ENCODE measurements around the gene ELMOD1. TPM values are rescaled to one million over a fixed set of nuclear protein-coding genes. Genes with fewer than 3 reads are reported as not detected.

The ELMOD1 gene
- total and polyA plus RNA-seq, 2 donors (not counting 3 experiments of a cell fraction or from before 2014, with no cell fraction given): 1.6 to 2.4 TPM

GRCh38 chr11:107566569-107566968, 24.4 kb upstream of the ELMOD1 start:
- no peak overlapping the region for H3K4me2 ChIP-seq (ENCODE audit: insufficient read depth, low read length)
- dilution Hi-C loops (cut with MboI; ENCODE audit: extremely low pct_ligation_motif_present, low sequenced_read_pairs) (no loop called here), intact Hi-C loops (cut with micrococcal nuclease) (loop anchor here (10.0 kb wide), 2 partner anchors 328 to 438 kb away; partner anchors contain the start of gene CUL5)
- FAIRE-seq: no peak
- ChIA-PET CTCF (interaction anchor here (0.7 to 14.5 kb wide), 7 partner anchors 17 to 204 kb away, joined by 3 to 251 read pairs (median 7); no protein-coding TSS in a partner anchor), POLR2A (no interaction called here)
- no peaks in the 10 kb centered on the region for H3K9me1 ChIP-seq (replicated peaks; ENCODE audit: control insufficient read depth, extremely low read depth, insufficient read depth, low read length)
- H4K20me1 ChIP-seq (replicated peaks; ENCODE audit: control insufficient read depth, extremely low read depth, insufficient read depth, low read length): no peaks in the 10 kb centered on the region
- H3K36me3 ChIP-seq (ENCODE audit: control insufficient read depth in 2 of 2, extremely low read depth in 1 of 2, insufficient read depth in 2 of 2, low read length in 2 of 2): no peaks in the 10 kb centered on the region
- no peak overlapping the region for H3K4me3 ChIP-seq (replicated peaks in 1 of 3; ENCODE audit: insufficient read depth in 1 of 3, low read depth in 1 of 3, low read length in 3 of 3)
- TF ChIP-seq MAX (IDR thresholded peaks at IDR 0.05; ENCODE audit: insufficient read depth, insufficient read length) (no peak), MYC (IDR thresholded peaks at IDR 0.05; ENCODE audit: low read depth, low read length) (no peak), FOS (IDR thresholded peaks at IDR 0.05; ENCODE audit: borderline replicate concordance, insufficient read depth, low read length) (no peak), CTCF (IDR thresholded peaks at IDR 0.05; ENCODE audit: extremely low read depth in 1 of 2, insufficient read depth in 1 of 2, low read depth in 1 of 2, low read length in 2 of 2) (no peak), JUN (IDR thresholded peaks at IDR 0.05; ENCODE audit: borderline replicate concordance, insufficient read depth, insufficient read length, low read depth) (no peak), POLR2AphosphoS5 (IDR thresholded peaks at IDR 0.05; ENCODE audit: insufficient read depth, low read depth, low read length) (no peak), POLR2A (IDR thresholded peaks at IDR 0.05; ENCODE audit: low read depth, low read length) (no peak), GATA2 (IDR thresholded peaks at IDR 0.05; ENCODE audit: insufficient read depth, insufficient read length, low read depth, low read length) (no peak), EZH2 (IDR thresholded peaks at IDR 0.05; ENCODE audit: borderline replicate concordance, low read depth, low read length, severe bottlenecking) (no peak)
- peaks cover 12% of the 10 kb centered on the region for H3K79me2 ChIP-seq (ENCODE audit: control insufficient read depth, insufficient read depth, low read length)
- H3K9me3 ChIP-seq (replicated peaks; ENCODE audit: control insufficient read depth, insufficient read depth, low read length): no peaks in the 10 kb centered on the region
- BruUV-seq (replicated peaks): no TSS peak
- H3K4me1 ChIP-seq (ENCODE audit: control insufficient read depth, extremely low read depth, insufficient read depth, low read length): peaks cover 35% of the 10 kb centered on the region
- H3K9ac ChIP-seq (replicated peaks; ENCODE audit: extremely low read depth, insufficient read depth, low read length): no peak overlapping the region
- no peak for DNase-seq (ENCODE audit: low read depth, low spot score)
- no peak overlapping the region for H3K27ac ChIP-seq (ENCODE audit: insufficient read depth, low read depth, low read length)
- no peak overlapping the region for H2AFZ ChIP-seq (ENCODE audit: low read depth, low read length)
- H3K27me3 ChIP-seq (ENCODE audit: control insufficient read depth in 2 of 2, insufficient read depth in 2 of 2, low read length in 2 of 2): no peaks in the 10 kb centered on the region

Data from endothelial cell of umbilical vein (primary cell).